K562 (cell line): ENCODE measurements around the gene SH3D19. TPM values are rescaled to one million over a fixed set of nuclear protein-coding genes. Genes with fewer than 3 reads are reported as not detected.

Experiments
- BCL6 ChIP-seq: fragments of 250-450 bp; sonication (Bioruptor Pico); IDR thresholded peaks from 2 replicates; pipeline ENCODE4 v1.4.0; 2020
- CBFA2T2 ChIP-seq: fragments of 450-650 bp; conservative IDR thresholded peaks from 2 replicates; pipeline ENCODE4 v1.6.1; 2017; ENCODE audit warnings: mild to moderate bottlenecking
- KLF16 ChIP-seq: IDR thresholded peaks from 2 replicates; pipeline ENCODE4 v1.6.1; 2016; ENCODE audit warnings: antibody characterized with exemption
- MGA ChIP-seq: fragments of 450-650 bp; IDR thresholded peaks from 2 replicates; pipeline ENCODE4 v1.6.1; 2016; ENCODE audit warnings: mild to moderate bottlenecking, moderate library complexity
- SAFB ChIP-seq: fragments of 200-400 bp; formaldehyde crosslinking; IDR thresholded peaks from 2 replicates; pipeline ENCODE4 v1.6.1; 2017; ENCODE audit warnings: low read depth, low read length, borderline replicate concordance
- SIN3A ChIP-seq, 2 experiments: fragments of 150-350 bp in 1 of 2; IDR thresholded peaks; 2 replicates each; pipeline ENCODE4 v1.6.1; 2011 to 2016; ENCODE audit warnings: borderline replicate concordance in 2 of 2, low read depth in 2 of 2, low read length in 2 of 2, mild to moderate bottlenecking in 2 of 2, moderate library complexity in 2 of 2; ENCODE audit not compliant: control insufficient read depth in 1 of 2
- ZKSCAN1 ChIP-seq: fragments of 150-350 bp; IDR thresholded peaks from 2 replicates; pipeline ENCODE4 v1.6.1; 2016; ENCODE audit warnings: low read depth, low read length
- ZNF224 ChIP-seq: sonication (generic); formaldehyde crosslinking; IDR thresholded peaks from 2 replicates; pipeline ENCODE4 v1.8.0; 2022; ENCODE audit warnings: mild to moderate bottlenecking, missing genetic modification reagents
- polyA plus RNA-seq, 8 experiments: library from polyadenylated mRNA; depleted of rRNA in 4 of 8; stranded (reverse) in 5 of 8; unstranded in 3 of 8; fragments of >200 nt; fragmentation: Nextera tagmentation in 2 of 8; fragmentation: Illumina TruSeq in 1 of 8; extraction: Ambion mirVana in 2 of 8; extraction: Trizol in 1 of 8; gene quantifications; 2 replicates each; pipeline versions ENCODE4 v1.2.1 to v1.2.3, GENCODE V29; 2011 to 2014; ENCODE audit warnings: inconsistent platforms in 1 of 8, missing spikeins in 1 of 8
- total RNA-seq, 7 experiments: library from RNA; depleted of rRNA in 6 of 7; stranded (reverse); fragments of >200 nt in 6 of 7; fragmentation: Illumina TruSeq in 2 of 7; extraction: Trizol in 2 of 7; gene quantifications; 2 replicates each; pipeline versions ENCODE4 v1.2.1 to v1.2.3, GENCODE V29; 2011 to 2021; ENCODE audit warnings: low replicate concordance in 1 of 7

SH3D19 gene
- total and polyA plus RNA-seq, 9 of the 15 experiments (the other 6 are each of a cell fraction or from before 2014, with no cell fraction given): 0.42 to 2.2 (median 1.1) TPM; not detected in 6

- TF ChIP-seq MGA: no peak
- no peak for TF ChIP-seq SAFB
- no peak for TF ChIP-seq CBFA2T2
- no peak for TF ChIP-seq SIN3A (IDR thresholded peaks at IDR 0.05; ENCODE audit: borderline replicate concordance in 2 of 2, control insufficient read depth in 1 of 2, low read depth in 2 of 2, low read length in 2 of 2)
- no peak for TF ChIP-seq ZNF224 (CRISPR knock-in tag)
- TF ChIP-seq KLF16: no peak
- TF ChIP-seq BCL6 (CRISPR knock-in tag): no peak
- no peak for TF ChIP-seq ZKSCAN1
Measured at GRCh38 chr4:151358266-151358665, 32.9 kb upstream of the SH3D19 start (continued).
